GM19035 (cell line): ENCODE results near the gene SCNN1B.
"Not testable (repeated sequence)": the region's sequence is repeated elsewhere in the genome, so short reads cannot be mapped to it uniquely, and the experiment has no call there.

Experiments
- ATAC-seq: cut with Tn5 transposase; IDR thresholded peaks from one replicate; pipeline ENCODE4 v1.9.1; 2021; ENCODE audit not compliant: unreplicated experiment

The SCNN1B gene

DNA sequence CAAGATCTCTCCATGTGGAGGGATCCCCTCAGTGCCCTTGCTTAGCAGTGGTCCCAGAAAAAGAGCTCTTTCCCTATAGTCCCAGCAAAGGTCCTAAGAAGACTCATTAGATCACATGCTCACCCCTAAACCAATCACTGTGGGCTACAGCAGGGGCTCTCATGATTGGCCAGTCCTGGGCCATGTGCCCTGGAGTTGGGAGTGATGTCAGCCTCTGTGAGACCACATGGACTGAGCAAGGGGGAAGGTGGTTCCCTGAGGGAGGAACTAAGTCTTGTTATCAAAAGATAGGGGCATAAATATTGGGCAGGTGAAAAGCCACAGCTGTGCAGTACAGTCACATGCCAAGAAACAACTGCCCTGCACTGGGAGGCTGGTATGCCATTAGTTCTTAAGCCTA is 51.3 kb downstream of the SCNN1B start:
- no peak for ATAC-seq

DNA sequence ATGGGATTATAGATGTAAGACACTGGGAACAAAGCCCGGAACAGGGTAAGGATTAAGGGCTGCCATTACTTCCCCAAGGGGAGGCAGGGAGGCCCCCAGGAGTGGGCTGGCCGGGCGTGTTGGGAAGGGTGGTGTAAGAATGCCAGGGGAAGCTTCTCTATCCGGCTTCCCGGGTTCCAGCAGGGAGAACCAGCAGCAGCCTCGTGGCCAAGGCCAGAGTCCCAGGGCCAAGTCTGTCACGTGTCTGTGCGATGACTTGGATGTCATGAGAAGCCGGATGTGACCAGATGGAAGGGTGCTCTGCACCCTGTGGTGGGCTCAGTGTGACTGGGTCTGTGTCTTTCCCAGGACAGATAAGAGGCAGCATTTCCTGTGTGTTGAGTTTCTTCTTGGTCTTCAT is 52.1 kb downstream of the SCNN1B start:
- no peak for ATAC-seq

DNA sequence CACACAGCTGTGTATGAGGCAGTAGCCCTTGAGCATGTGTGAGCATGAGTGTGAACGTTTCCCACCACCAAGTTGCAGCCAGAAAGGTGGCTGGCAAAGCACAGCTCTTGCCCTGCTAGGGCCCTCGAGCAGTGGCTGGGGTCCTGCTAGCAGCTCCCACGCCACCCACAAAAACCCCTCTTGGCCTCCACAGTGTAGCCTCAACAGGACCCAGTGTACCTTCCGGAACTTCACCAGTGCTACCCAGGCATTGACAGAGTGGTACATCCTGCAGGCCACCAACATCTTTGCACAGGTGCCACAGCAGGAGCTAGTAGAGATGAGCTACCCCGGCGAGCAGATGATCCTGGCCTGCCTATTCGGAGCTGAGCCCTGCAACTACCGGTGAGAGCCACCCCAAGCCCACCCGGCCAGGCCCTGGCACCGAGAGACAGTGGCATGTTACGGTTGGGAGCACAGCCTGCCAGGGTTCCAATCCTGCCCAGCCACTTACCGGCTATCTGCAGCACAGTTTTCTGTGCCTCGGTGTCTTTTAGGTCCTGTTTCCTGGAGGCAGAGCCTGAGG is 53.1 kb downstream of the SCNN1B start:
- ATAC-seq = no peak

DNA sequence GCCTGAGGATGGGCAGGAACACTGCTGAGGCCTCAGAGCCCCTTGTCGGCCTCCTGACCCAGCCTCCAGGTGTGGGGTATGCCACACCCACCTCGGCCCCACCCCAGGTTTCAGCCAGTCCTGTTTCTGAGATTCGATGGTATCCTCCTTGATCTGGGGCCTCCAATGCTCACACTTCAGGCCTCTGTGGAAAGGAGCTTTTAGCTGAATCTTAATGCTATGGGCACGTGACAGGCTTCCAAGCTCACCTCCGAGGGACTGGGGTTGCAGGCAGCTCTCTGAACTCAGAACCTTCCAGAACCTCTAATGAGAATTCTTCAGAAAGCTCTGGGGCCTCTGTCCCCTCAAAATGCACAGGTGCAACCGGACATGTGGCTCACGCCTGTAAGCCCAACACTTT is 54.8 kb downstream of the SCNN1B start:
- ATAC-seq = no peak

DNA sequence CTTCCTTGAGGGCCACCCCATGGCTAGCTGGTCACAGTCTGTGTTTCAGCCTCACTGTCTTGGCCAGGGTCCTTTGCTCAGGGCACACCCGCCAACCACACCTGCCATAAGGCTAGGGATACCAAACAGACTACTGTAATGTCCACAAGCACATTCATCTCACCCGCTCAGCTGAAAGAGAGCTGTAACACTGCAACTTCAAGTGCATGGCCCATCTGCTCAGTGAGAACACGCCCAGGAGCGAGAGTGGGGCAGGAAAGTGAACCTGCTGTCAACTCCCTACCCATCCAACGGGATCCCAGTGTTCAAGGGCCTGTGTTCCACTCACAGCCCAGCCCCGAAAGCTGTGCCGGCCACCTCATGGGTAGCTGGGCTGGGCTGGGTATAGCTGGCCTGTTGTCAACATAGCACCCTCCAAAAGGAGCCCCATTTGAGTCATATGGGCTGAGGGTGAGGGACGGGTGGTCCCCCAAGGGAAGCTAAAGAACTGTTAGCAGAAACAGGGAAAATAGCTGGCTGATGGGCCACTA is 55.7 kb downstream of the SCNN1B start:
- ATAC-seq = no peak

DNA sequence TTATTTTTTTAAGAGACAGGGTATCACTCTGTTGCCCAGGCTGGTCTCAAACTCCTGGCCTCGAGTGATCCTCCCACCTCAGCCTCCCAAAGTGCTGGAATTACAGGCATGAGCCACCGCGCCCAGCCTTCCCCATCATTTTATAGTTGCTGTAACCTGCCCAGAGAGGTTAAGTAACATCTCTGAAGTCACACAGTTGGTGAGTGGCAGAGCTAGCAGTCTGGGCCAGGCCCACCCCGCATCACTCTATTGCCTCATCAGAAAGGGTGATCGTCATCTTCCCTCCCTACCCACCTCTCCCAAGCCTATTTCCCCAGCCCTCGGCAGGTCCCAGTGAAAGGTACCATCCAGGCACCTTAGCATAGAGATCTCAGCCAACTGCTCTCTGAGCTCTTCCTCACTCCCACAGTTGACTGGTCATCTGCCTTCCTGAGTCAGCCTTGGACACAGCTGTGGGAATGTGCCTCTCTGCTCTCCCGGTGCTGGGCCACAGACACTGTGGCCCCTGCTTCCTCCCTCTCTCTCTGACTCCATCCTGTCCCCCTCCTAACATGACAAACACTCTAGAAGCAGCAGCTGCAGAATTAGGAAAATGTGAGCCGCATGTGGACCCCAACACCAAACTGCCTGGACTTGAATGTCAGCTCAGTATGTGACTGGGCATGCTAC is 57.1 kb downstream of the SCNN1B start:
- no peak for ATAC-seq

DNA sequence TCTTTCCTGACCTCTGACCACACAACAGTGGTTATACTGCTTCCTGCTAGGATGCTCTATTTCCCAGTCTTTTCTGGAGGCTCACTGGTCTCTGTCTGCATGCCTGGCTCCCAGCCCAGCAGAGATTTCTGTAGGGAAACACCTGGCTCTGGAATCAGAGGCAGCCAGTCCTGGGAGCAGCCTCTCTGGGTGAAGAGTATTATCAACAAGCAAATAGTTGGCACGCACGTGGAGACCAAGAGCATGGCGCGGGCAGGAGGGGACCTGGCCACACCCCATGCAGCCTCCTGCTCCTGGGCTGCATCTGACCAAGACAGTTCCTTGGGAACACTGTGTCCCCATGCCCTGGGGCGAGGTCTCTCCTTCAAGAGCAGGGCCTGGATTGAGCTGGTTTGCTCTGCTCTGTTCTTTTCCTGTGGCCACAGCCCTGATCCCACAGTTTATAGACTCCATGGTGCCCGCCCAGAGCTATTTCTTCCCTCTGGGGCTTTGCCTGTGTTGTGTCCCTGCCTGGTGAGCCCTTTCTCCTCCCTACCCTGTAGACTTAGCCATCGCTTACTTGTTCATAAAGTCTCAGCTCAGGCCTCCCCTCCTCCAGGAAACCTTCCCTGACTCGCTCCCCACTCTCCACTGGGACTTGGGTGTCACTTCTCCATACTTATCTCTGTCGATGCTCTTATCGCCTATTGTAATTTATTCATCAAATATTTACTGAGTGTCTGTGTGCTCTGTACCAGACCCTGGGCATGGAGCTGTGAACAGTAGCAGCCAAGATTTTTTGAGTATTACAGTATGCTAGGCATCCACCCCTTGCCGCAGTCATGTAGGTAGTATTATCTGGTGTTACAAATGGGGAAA is 60.6 kb downstream of the SCNN1B start:
- no peak for ATAC-seq

DNA sequence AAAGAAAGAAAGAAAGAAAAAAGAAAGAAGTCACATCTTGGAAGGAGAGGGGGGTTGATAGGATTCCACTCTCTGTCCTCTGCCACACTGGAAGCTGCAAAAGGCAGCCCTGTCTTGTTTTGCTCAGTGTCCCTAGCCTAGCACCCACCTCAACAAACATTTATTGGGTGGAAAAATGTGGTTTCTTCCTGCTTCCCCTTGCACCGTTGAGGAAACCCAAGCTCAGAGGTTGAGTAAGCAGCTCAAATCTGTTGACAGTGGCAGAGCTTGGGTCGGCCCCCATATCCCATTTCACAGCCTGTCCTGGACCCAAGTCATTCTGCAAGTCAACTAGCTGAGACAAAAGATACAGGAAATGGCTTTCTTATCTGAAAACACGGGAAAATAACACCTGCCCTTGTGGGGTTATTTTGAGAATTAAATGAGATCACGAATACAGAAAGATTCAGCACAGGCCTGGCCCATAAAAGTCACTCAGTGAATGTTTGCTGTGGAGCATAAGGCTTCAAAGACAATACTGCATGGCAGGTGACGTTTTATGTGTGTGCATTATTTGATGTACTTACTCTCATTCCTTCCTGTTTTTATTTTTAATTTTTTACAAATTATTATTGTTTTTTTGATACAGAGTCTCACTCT is 63.6 kb downstream of the SCNN1B start:
- no peak for ATAC-seq

DNA sequence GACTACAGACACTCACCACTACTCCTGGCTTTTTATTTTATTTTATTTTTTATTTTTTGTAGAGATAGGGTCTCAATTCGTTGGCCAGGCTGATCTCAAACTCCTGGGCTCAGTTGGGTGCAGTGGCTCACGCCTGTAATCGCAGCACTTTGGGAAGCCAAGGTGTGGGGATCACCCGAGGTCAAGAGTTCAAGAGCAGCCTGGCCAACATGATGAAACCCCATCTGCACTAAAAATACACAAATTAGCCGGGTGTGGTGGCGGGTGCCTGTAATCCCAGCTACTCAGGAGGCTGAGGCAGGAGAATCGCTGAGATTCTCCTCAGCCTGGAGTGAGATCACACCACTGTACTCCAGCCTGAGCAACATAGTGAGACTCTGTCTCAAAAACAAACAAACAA is 64.2 kb downstream of the SCNN1B start:
- not testable (repeated sequence) for ATAC-seq

DNA sequence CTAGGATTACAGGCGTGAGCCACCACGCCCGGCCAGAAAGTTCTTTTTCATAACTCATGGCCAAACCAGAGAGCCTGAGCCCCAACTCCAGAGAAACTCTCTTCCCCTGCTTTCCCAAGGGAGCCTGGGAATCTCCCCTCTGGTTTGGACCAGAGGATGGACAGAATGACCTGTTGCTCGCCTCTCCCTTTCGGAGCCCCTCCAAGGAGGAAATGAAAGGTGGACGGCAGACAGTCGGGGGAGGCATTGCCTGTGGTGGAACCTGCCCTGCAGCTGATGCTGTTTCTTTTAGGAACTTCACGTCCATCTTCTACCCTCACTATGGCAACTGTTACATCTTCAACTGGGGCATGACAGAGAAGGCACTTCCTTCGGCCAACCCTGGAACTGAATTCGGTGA is 65.5 kb downstream of the SCNN1B start:
- no peak for ATAC-seq

DNA sequence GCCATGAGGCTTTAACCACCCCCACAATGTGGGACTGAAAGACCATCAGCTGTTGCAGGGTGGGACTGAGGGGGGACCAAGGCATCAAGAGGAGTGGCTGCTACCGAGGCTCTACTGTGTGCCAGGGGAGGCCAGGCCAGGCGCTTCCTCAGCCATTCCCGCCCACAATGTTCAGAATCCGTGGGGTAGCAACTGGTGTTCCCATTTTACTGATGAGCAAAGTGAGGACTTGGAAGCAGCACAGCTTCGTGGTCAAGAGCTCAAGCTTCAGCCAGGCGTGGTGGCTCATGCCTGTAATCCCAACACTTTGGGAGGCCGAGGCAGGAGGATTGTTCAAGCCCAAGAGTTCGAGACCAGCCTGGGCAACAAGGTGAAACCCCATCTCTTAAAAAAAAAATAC is 65.9 kb downstream of the SCNN1B start:
- no peak for ATAC-seq

DNA sequence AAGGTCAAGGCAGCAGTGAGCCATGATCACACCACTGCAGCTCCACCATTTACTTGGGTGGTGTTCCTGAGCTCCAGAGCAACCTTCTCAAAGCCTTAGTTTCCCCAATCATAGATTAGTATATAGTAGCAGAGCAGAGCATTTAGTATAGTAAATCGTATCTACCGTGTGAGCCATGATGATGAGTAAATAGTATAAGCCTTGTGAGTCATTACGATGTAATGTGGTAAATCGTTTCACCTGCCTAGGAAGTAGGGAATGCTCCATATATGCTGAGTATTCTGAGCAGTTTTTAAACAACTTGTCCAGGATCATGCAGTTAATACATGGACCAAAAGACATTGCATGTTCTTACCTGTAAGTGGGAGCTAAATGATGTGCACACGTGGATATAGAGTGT is 66.4 kb downstream of the SCNN1B start:
- no peak for ATAC-seq

DNA sequence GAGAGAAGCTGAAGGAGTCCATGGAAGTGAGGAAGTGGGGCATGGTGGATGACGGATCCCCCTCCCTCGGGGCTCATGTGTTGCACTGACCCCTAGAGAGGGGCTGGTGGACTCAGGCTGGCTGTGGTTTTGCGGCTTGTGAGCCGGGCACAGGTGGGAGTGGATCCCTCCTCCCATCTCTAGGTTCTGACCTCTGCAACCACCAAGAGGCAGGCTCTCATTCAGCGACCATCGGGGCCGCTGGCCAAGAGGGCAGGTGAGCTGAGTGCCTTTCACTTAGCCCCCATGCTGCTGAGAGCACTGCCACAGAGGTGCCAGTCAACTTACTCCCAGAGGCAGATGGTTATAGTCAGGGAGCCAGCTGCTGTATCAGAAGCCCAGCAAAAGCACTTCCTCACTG is 67.3 kb downstream of the SCNN1B start:
- ATAC-seq = no peak

DNA sequence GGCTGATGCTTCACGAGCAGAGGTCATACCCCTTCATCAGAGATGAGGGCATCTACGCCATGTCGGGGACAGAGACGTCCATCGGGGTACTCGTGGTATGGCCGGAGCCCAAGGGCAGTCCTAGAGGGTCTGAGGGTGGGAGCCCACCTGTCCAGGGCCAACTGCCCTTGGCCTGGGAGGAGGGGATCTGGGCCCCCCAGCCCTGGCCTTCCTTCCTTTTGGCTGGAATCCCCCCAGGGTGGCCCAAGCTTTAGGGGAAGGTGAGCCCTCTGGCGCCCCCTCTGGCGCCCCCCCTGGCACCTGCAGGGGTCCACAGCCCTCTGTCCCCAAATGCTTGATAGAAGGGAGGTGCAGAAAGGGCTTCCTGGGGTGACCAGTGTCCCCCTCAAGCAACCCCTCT is 69.3 kb downstream of the SCNN1B start:
- ATAC-seq = no peak

DNA sequence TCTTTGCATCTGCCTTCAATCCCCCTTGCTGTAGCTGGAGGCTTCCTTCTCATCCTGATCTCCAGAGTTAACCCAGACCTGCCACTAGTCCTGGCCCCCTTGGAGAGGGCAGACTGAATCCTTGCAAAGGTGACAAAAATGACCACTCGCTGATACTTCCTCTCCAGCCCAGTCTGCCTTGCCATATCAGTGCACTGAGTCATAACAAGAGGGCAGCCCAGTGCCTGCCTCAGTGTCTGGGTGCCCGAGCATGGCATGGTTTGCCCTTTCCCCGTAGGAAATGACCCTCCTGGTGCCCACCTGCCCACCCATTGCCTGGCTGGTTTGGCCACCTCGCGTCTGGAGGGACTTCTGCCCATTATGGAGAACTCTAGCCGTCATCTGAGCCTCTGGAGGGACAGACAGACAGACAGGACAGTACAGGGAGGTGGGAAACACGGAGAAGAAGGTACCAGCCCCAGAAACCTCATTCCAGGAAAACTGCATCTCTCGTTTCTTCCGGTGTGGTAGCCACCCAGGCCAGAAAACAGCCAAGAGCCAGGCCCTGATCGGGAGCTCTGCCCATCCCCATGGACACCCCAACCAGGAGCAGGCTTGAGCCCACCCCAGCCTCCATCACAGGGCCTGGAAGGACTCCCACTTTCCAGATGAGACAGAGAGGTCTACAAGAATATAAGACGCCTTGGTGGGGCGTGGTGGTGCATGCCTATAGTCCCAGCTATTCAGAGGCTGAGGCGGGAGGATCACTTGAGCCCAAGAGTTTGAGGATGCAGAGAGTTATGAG is 71.5 kb downstream of the SCNN1B start:
- ATAC-seq = no peak

DNA sequence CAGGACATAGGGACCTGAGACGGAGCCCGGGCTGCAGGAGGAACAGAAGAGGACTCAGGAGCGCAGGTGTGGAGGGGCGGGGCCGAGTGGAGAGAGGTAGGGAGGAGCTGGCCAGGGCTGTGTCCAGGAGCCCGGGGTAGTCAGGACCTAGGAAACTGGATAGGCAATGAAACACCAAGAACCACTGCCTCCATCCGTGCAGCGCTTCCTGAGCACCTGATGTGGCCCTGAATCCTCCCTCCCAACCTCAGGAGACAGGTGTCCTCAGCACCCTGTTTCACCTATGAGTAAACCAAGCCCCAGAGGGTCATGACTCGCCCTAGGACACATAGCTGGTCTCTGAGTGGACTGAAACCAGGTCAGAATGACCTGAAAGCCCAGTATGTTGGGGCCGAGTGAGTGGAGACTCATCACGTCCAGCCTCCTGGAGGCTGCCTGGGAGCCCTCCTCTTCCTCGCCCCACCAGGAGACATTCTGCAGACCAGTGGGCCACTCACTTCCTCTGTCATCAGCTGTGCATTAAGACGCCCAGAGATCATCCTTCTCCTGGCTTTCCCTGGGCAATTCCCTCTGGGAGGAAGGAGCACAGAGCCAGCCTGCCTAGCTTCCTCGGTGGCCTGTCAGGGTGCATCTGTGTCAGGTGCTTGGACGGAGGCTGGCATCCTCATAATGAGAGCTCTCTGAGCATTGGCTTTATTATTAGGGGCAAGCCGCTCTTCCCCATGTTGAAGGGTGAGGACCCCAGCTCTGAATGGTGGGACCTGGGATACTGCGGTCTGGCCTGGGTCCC is 72.8 kb downstream of the SCNN1B start:
- no peak for ATAC-seq

DNA sequence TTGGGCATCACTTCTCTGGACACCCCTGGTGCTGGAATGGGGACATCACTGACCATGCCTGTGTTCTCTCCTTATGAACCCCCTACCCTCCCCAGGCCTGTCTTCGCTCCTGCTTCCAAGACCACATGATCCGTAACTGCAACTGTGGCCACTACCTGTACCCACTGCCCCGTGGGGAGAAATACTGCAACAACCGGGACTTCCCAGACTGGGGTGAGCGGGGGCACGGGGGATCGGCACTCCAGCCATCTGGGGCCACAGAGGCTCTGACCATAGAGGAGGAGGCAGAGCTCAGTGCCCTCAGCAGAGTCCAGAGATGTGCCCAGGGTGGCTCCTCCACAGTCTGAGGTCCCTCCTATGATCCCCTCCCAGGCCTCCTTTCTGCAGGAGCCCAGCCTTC is 73.5 kb downstream of the SCNN1B start:
- ATAC-seq = no peak

DNA sequence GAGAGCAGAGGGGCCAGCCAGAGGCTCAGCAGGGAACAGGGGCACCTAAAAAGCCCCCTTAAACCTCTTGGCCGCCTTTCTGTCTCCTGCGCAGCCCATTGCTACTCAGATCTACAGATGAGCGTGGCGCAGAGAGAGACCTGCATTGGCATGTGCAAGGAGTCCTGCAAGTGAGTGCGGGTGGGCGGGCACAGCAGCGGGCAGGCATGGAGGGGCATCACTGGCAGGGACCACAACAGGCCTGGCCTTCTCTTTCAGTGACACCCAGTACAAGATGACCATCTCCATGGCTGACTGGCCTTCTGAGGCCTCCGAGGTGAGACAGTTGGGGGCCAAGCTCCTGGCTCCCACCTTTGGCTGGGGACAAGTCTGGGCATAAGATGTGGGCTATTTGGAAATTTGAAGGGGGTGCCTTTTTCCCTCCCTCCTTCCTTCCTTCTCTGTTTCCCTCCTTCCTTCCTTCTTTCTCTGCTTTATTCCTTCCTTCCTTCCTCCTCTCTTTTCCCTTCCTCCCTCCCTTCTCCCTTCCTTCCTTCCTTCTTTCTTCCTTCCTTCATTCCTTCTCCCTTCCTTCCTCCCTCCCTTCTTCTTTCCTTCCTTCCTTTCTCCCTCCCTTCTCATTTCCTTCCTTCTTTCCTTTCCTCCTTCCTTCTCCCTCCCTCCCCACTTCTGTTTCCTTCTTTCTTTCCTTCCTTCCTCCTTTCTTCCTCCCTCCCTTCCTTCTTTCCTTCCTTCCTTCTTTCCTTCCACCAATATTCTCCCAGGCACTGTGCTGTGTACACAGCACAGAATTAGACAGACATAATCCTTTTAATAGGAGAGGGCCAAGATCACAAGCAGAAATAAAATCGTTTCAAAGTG is 75.2 kb downstream of the SCNN1B start:
- no peak for ATAC-seq

DNA sequence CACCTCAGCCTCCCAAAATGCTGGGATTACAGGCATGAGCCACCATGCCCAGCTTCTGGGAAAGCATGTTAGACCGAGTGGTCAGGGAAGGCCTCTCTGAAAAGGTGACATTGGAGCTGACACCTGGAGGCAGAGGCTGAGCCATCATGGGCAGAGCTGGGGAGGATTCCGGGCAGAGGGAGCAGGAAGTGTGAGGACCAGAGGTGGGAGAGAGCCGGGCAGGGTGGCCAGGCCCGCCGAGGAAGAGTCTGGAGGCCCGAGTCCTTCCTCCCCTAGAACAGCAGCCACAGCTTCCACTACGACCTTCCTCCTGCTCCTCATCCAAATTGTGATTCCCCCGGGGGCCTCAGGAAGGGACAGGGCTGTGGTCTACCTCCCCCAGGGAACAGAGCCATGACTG is 76.2 kb downstream of the SCNN1B start:
- ATAC-seq = no peak
